Right atrium auricular region (tissue), 2 donors: Measurements from ENCODE around the gene ZFY. TPM values are rescaled to one million over a fixed set of nuclear protein-coding genes. Genes with fewer than 3 reads are reported as not detected.

Source experiments
- DNase-seq: peaks from one replicate; pipeline ENCODE4 v3.0.0-alpha.2; 2019; ENCODE audit warnings: low spot score
- H3K27ac ChIP-seq, 2 donors: fragments of 200-600 bp; sonication (generic); 1 replicate in 1 of 2; 2 replicates in 1 of 2; pipeline ENCODE4 v1.5.1; 2016 to 2019
- H3K27me3 ChIP-seq, 2 donors: fragments of 200-600 bp; sonication (generic); one replicate each; pipeline versions ENCODE4 v1.5.1 to v1.6.0; 2017 to 2019
- H3K36me3 ChIP-seq: fragments of 200-600 bp; sonication (generic); one replicate; pipeline ENCODE4 v1.5.1; 2016
- H3K4me1 ChIP-seq, 2 donors: fragments of 200-600 bp; sonication (generic); one replicate each; pipeline versions ENCODE4 v1.5.1 to v1.6.0; 2017 to 2019
- H3K4me3 ChIP-seq, 2 donors: fragments of 200-600 bp; sonication (generic); 1 replicate in 1 of 2; 2 replicates in 1 of 2; pipeline ENCODE4 v1.5.1; 2017 to 2019; ENCODE audit warnings: mild to moderate bottlenecking in 1 of 2, moderate library complexity in 1 of 2
- H3K9me3 ChIP-seq, 2 donors: fragments of 200-600 bp; sonication (generic); one replicate each; pipeline ENCODE4 v1.5.1; 2019
- total RNA-seq, 2 donors: library from RNA; depleted of rRNA; stranded (reverse); fragments of >200 nt; gene quantifications; one replicate each; pipeline ENCODE4 v1.1.0, GENCODE V29; 2016
- TF ChIP-seq, protein P1 (sequence below), 2 donors: fragments of 200-600 bp; sonication (generic); IDR thresholded peaks; one replicate each; pipeline ENCODE4 v1.5.1; 2019; ENCODE audit warnings: antibody characterized with exemption in 2 of 2

ZFY gene
- not detected for total RNA-seq

DNA sequence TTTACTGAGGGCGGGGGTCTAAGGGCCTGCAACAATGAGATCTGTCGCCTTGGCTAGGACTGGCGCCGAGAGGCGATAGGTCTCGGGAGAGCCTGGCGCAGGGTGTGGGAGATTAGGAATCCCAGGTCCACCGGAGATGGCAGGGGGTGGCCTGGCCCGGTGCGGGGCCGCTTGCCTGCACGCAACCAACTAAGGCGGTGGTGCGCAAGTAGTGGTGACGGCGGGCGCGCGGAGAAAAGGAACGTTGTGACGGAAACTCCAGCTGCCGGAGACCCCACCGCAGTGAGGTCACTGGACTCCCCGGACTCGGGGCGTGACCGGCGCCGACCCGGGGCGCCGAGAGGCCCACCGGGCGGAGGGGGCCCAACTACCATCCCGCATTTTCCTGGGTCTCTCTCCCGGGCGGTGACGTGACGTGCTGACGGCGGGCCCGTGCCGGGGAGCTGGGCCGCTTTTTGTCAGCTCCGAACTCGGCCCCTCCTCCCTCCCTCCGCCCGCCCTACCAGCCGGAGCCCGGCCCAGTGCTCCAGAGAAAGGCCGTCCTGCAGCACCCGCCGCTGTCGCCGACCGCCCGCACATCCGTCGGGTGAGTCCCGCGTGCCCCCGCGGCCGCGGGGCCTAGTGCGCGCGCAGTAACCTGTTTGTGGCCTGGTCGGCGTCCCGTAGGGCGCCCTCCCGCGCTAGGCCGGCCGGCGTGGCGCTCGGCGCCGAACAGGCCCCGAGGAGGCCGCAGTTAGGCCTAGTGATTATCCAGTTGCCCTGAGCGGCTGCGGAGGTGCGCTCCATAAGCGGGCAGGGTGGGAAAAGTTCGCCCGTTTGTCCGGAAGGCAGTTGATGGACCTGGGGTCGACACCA lies at the start of gene ZFY:
ZFY (plus strand) TSS at position 521 of the 855 bp plus-strand sequence. CDS start 18,556 bp downstream, outside the sequence.
- no peaks in the 10 kb centered on the region for H3K36me3 ChIP-seq
- H3K4me3 ChIP-seq = no peak within 1 kb of the TSS
- H3K4me1 ChIP-seq = no peaks in the 10 kb centered on the region
- H3K27me3 ChIP-seq = no peaks in the 10 kb centered on the region
- H3K9me3 ChIP-seq = no peaks in the 10 kb centered on the region
- TF ChIP-seq, protein P1, sequence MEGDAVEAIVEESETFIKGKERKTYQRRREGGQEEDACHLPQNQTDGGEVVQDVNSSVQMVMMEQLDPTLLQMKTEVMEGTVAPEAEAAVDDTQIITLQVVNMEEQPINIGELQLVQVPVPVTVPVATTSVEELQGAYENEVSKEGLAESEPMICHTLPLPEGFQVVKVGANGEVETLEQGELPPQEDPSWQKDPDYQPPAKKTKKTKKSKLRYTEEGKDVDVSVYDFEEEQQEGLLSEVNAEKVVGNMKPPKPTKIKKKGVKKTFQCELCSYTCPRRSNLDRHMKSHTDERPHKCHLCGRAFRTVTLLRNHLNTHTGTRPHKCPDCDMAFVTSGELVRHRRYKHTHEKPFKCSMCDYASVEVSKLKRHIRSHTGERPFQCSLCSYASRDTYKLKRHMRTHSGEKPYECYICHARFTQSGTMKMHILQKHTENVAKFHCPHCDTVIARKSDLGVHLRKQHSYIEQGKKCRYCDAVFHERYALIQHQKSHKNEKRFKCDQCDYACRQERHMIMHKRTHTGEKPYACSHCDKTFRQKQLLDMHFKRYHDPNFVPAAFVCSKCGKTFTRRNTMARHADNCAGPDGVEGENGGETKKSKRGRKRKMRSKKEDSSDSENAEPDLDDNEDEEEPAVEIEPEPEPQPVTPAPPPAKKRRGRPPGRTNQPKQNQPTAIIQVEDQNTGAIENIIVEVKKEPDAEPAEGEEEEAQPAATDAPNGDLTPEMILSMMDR (IDR thresholded peaks at IDR 0.05) = no peak
- no peak within 1 kb of the TSS for H3K27ac ChIP-seq
- no peak for DNase-seq

DNA sequence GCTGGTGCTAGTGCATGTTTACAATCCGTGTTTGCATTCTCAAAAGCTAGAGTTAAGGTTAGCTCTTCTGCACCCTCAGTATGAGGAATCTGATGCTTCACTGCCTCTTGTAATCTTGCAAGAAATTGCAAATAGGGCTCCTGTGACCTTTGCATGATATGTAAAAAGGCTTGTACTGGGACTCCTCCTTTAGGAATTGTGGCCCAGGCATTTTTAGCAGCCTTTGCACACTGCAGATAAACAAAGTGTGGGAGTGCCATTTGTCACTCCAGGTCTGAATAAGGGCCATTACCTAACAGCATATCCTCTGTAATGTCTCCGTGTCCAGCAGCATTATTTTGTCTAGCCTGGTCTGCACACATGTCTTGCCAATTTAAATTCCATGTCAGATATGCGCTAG lies 49.3 kb upstream of the ZFY start:
- H3K4me3 ChIP-seq = no peak overlapping the region
- TF ChIP-seq, protein P1 (IDR thresholded peaks at IDR 0.05) = no peak
- DNase-seq = no peak
- H3K27me3 ChIP-seq = no peaks in the 10 kb centered on the region
- H3K36me3 ChIP-seq = no peaks in the 10 kb centered on the region
- no peak overlapping the region for H3K27ac ChIP-seq
- no peaks in the 10 kb centered on the region for H3K4me1 ChIP-seq
- no peaks in the 10 kb centered on the region for H3K9me3 ChIP-seq

DNA sequence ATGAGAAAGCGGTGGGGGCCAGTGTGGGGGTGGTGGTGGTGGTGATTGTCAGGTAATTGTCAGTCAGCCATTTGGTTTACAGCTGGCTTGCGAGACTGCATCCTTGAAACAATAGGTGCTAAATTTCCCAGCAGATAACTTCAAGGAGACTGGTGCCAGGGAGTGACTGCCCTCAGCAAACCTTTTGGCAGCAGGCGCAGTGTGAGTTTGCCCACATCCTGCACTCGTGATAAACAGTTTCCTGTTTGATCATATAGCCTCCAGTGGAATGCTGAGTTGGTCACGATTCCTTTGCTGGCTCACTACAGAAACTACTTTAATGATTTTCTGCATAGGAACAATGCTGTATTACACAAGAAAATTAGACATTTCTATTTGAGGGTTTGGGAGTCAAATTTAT lies 47.8 kb upstream of the ZFY start:
- no peaks in the 10 kb centered on the region for H3K27me3 ChIP-seq
- H3K4me1 ChIP-seq = no peaks in the 10 kb centered on the region
- no peaks in the 10 kb centered on the region for H3K9me3 ChIP-seq
- H3K4me3 ChIP-seq = no peak overlapping the region
- DNase-seq = no peak
- H3K27ac ChIP-seq = no peak overlapping the region
- no peaks in the 10 kb centered on the region for H3K36me3 ChIP-seq
- TF ChIP-seq, protein P1 (IDR thresholded peaks at IDR 0.05) = no peak

DNA sequence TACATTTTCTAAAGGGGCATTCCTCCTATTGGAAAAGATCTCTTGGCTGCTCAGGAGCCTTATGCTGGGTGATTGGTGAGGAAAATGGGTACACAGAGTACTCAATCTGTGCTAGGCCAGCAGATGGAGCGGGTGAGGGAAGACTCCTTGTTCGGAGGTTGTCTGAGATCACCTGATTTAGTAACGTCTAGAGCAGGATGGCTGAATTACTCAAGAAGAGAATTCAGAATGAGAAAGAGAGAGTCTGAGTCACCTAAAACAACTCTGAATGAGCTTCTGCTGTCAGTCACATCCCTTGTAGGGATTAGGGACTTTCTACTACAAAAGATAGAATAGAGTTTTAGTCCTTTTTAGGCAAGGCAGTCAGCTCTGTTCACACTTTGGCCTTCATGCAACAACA lies 47.2 kb upstream of the ZFY start:
- Histone ChIP-seq H3K27ac (no peak overlapping the region), H3K4me3 (no peak overlapping the region), H3K36me3 (no peaks in the 10 kb centered on the region), H3K9me3 (no peaks in the 10 kb centered on the region), H3K27me3 (no peaks in the 10 kb centered on the region), H3K4me1 (no peaks in the 10 kb centered on the region)
- no peak for DNase-seq
- TF ChIP-seq, protein P1 (IDR thresholded peaks at IDR 0.05) = no peak

- H3K9me3 ChIP-seq = no peaks in the 10 kb centered on the region
- TF ChIP-seq, protein P1 (IDR thresholded peaks at IDR 0.05) = no peak
- H3K36me3 ChIP-seq = no peaks in the 10 kb centered on the region
- no peaks in the 10 kb centered on the region for H3K27me3 ChIP-seq
- no peak overlapping the region for H3K4me3 ChIP-seq
- no peak for DNase-seq
- H3K27ac ChIP-seq = no peak overlapping the region
- H3K4me1 ChIP-seq = no peaks in the 10 kb centered on the region
These were observed 41.7 kb upstream of the ZFY start for GRCh38 chrY:2893471-2893870.
